KMS-11 (cell line): ENCODE data around the gene HECW1.

Experiments used
- H2AFZ ChIP-seq: fragments of 200-600 bp; sonication (generic); 2 replicates; pipeline ENCODE4 v1.6.1; 2016; ENCODE audit warnings: antibody characterized with exemption, mixed run types, low read depth
- H3K27ac ChIP-seq: fragments of 200-600 bp; sonication (generic); 2 replicates; pipeline ENCODE4 v1.6.1; 2016; ENCODE audit warnings: mild to moderate bottlenecking, mixed run types
- H3K27me3 ChIP-seq: fragments of 200-600 bp; sonication (generic); 2 replicates; pipeline ENCODE4 v1.6.1; 2017; ENCODE audit warnings: mild to moderate bottlenecking, low read depth, mixed run types, moderate library complexity; ENCODE audit not compliant: insufficient read depth
- H3K36me3 ChIP-seq: fragments of 200-600 bp; sonication (generic); 2 replicates; pipeline ENCODE4 v1.6.1; 2017; ENCODE audit warnings: mild to moderate bottlenecking, mixed run types; ENCODE audit not compliant: insufficient read depth
- H3K4me1 ChIP-seq: fragments of 200-600 bp; sonication (generic); 2 replicates; pipeline ENCODE4 v1.6.1; 2016; ENCODE audit warnings: mild to moderate bottlenecking, low read depth, mixed run types; ENCODE audit not compliant: poor library complexity, severe bottlenecking
- H3K4me2 ChIP-seq: fragments of 200-600 bp; sonication (generic); 2 replicates; pipeline ENCODE4 v1.7.0; 2016; ENCODE audit warnings: mild to moderate bottlenecking, mixed run types
- H3K4me3 ChIP-seq: fragments of 200-600 bp; sonication (generic); IDR thresholded peaks from 2 replicates; pipeline ENCODE4 v1.6.1; 2017; ENCODE audit warnings: low read depth, low read length, mixed read lengths; ENCODE audit not compliant: insufficient read depth
- H3K79me2 ChIP-seq: fragments of 200-600 bp; sonication (generic); 2 replicates; pipeline ENCODE4 v1.6.1; 2016; ENCODE audit warnings: low read depth, mixed run types; ENCODE audit not compliant: insufficient read depth
- H3K9ac ChIP-seq: fragments of 200-600 bp; sonication (generic); 2 replicates; pipeline ENCODE4 v1.6.1; 2016; ENCODE audit warnings: mild to moderate bottlenecking, mixed run types
- H4K20me1 ChIP-seq: fragments of 200-600 bp; sonication (generic); 2 replicates; pipeline ENCODE4 v1.6.1; 2016; ENCODE audit warnings: mild to moderate bottlenecking, mixed run types; ENCODE audit not compliant: insufficient read depth
- CTCF ChIP-seq: fragments of 200-600 bp; sonication (generic); conservative IDR thresholded peaks from 2 replicates; pipeline ENCODE4 v1.6.1; 2017; ENCODE audit warnings: low read depth, mild to moderate bottlenecking, antibody characterized with exemption, low read length, moderate library complexity, mixed read lengths

Gene HECW1

DNA sequence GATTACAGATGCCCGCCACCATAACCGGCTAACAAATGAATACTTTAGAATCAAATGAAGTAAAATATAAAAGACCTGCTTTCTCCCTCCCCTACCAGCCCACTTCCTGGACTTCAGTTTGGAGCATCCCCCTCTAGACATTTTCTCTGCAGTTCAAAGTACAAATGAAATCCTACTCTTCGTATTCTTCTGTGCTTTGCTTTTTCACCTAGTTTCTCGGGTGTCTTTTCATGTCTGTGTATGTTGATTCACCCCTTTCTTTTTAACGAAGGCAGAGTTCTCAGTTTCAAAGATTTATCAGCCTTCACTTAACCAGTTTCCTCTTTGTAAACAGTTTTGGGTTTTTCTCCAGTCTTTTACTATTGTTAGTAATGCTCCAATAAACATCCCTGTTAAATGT is 324.6 kb downstream of the HECW1 start:
- Histone ChIP-seq H2AFZ (no peak overlapping the region), H3K27ac (no peak overlapping the region), H3K4me1 (no peaks in the 10 kb centered on the region), H3K79me2 (no peaks in the 10 kb centered on the region), H4K20me1 (no peaks in the 10 kb centered on the region), H3K9ac (no peak overlapping the region), H3K4me2 (no peak overlapping the region), H3K27me3 (no peaks in the 10 kb centered on the region), H3K4me3 (no peak overlapping the region), H3K36me3 (no peaks in the 10 kb centered on the region)
- no peak for TF ChIP-seq CTCF

- Histone ChIP-seq H3K27ac (no peak overlapping the region), H3K4me2 (no peak overlapping the region), H3K79me2 (no peaks in the 10 kb centered on the region), H3K27me3 (no peaks in the 10 kb centered on the region), H3K4me1 (no peaks in the 10 kb centered on the region), H4K20me1 (no peaks in the 10 kb centered on the region), H3K36me3 (no peaks in the 10 kb centered on the region), H3K9ac (no peak overlapping the region), H2AFZ (no peak overlapping the region), H3K4me3 (no peak overlapping the region)
- no peak for TF ChIP-seq CTCF
These were observed 326.5 kb downstream of the HECW1 start for GRCh38 chr7:43438897-43439479.

DNA sequence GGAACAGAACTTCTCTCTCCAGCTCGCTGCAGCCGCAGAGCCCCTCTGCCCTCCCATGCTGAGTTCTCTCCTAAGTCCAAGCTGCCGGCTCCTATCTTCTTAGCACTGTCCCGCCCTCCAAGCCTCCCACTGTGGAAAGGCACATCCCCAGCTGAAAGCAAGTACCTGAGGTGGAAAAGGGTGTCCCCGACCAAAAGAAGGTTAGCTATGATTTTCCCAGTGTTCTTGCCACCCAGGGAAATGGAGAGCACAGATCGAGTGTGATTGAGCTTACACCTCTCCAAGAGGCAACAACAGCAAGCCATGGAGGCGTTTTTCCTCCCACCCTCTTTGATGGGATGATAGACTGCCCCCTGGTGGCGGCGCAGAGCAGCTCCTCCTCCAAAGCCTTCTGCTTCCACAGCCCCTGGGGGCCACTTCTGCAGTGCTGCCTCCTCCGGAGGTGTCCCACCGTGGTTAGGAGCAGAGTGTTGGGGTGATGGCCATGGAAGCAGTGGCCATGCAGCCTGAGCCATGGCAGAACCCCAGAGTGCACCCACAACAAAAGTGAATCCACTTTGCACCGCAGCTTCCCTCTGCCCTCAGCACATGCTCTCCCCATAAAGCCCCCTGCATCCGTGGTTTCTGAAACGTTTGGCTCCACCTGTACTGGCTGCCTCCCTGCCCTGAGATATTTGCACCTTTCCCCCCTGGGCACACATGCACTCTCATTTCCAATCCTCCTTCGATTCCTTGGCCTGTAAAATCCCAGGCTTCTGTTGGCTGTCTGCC is 327.4 kb downstream of the HECW1 start:
- TF ChIP-seq CTCF, result peak; percentile 97
- Histone ChIP-seq H3K79me2 (no peaks in the 10 kb centered on the region), H3K4me1 (no peaks in the 10 kb centered on the region), H3K27ac (no peak overlapping the region), H3K27me3 (no peaks in the 10 kb centered on the region), H3K4me3 (no peak overlapping the region), H4K20me1 (no peaks in the 10 kb centered on the region), H3K36me3 (no peaks in the 10 kb centered on the region), H3K9ac (no peak overlapping the region), H3K4me2 (no peak overlapping the region), H2AFZ (no peak overlapping the region)

DNA sequence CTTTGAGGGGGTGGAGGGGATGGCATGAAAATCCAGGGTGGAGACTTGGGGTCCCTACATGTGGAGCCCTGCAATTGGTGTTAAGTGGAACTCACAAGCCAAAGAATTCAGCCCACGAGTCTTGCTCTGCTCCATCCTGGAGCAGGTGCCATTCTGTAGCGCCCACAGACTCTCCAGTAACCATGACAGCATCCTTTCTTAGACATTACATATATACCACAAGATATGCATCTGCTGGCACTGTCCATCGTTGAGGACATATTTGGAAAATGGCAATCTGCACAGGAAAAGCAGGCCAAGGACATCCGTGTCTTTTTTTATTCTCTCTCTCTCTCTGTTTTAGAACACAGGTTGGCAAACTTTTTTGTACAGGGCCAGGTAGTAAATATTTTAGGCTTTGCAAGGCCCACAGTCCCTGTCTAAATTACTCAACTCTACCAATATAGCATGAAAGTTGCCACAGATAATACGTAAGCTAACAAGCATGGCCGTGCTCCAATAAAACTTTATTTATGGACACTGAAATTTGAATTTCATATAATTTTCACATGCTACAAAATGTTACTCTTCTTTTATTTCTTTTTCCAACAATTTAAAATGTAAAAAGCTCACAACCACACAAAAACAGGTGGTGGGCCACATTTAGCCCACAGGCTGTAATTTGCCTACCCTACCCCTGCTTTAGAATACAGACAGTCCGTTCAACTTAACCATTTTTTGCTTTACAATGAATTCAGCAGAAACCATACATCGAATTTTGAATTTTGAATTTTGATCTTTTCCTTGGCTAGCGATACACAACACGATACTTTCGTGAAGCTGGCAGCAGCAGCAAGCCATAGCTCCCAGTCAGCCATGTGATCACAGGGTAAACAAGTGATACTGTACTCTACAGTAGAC is 329.0 kb downstream of the HECW1 start:
- H4K20me1 ChIP-seq, result no peaks in the 10 kb centered on the region
- no peak overlapping the region for H3K9ac ChIP-seq
- no peak overlapping the region for H2AFZ ChIP-seq
- H3K79me2 ChIP-seq, result no peaks in the 10 kb centered on the region
- no peaks in the 10 kb centered on the region for H3K4me1 ChIP-seq
- no peak overlapping the region for H3K27ac ChIP-seq
- no peak for TF ChIP-seq CTCF
- no peak overlapping the region for H3K4me3 ChIP-seq
- no peaks in the 10 kb centered on the region for H3K27me3 ChIP-seq
- no peak overlapping the region for H3K4me2 ChIP-seq
- H3K36me3 ChIP-seq, result no peaks in the 10 kb centered on the region
